ENCODE data around the gene DIDO1. TPM values are rescaled to one million over a fixed set of nuclear protein-coding genes. Genes with fewer than 3 reads are reported as not detected.
"Not testable (repeated sequence)": the region's sequence is repeated elsewhere in the genome, so short reads cannot be mapped to it uniquely, and the experiment has no call there.

Gene DIDO1
- total RNA-seq, 1 donor from 2014 or later, result 61.2 TPM

DNA sequence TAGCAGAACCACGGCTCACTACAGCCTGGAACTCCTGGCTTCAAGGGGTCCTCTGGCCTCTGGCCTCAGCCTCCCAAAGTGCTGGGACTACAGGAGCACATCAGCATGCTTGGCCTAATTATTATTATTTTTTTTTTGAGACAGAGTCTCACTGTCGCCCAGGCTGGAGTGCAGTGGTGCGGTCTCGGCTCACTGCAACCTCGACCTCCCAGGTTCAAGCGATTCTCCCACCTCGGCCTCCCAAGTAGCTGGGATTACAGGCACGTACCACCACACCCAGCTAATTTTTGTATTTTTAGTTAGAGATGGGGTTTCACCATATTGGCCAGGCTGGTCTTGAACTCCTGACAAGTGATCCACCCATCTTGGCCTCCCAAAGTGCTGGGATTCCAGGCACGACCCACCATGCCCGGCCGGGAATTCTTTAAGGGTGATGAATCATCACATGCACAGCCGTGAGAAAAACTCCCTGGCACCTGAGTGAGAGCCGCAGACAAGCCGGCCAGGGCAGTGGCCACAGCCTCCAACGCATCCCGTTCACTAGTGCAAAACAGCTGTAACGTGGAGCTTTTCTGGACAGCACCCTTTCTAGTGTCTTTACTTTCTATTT, 3.1 kb downstream of the DIDO1 start:
- peak overlapping the region; percentile 71 for H3K4me3 Mint-ChIP-seq
- H3K9me3 Mint-ChIP-seq; DNase-seq; H3K27me3 Mint-ChIP-seq; intact Hi-C loops (cut with micrococcal nuclease): not testable (repeated sequence)
- peak overlapping the region; percentile 88 for H3K27ac Mint-ChIP-seq
- peaks cover 63% of the 10 kb centered on the region for H3K4me1 Mint-ChIP-seq
- H3K36me3 Mint-ChIP-seq (ENCODE audit: low read depth), result peaks cover 16% of the 10 kb centered on the region

DNA sequence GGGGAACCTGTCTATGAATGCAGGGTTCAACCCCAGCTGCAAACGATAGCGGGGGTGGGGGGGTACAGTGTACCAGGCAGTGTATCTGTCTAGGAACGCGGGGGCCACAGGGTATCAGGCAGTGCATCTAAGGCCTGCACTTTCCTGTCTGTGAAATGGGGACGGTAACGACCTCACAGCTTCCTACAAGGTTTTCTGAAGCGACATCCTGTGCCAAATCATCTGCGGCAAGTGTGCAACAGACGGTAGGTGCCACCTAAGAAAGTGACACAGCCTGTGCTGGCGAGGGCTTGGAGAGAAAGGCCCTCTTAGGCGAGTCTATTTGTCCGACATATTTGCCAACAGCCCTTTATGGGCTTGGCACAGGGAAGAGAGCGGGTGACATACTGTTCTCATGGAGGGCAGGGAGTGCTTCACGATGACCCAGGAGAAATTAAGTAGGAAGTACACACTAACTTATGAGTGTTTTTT, 3.8 kb downstream of the DIDO1 start:
- Mint-ChIP-seq H3K27ac (peak overlapping the region; percentile 88), H3K9me3 (no peaks in the 10 kb centered on the region), H3K4me3 (peak overlapping the region; percentile 71), H3K36me3 (ENCODE audit: low read depth) (peaks cover 14% of the 10 kb centered on the region), H3K4me1 (peaks cover 63% of the 10 kb centered on the region), H3K27me3 (no peaks in the 10 kb centered on the region)
- intact Hi-C loops (cut with micrococcal nuclease), result no loop called here
- DNase-seq, result peak; percentile 81

DNA sequence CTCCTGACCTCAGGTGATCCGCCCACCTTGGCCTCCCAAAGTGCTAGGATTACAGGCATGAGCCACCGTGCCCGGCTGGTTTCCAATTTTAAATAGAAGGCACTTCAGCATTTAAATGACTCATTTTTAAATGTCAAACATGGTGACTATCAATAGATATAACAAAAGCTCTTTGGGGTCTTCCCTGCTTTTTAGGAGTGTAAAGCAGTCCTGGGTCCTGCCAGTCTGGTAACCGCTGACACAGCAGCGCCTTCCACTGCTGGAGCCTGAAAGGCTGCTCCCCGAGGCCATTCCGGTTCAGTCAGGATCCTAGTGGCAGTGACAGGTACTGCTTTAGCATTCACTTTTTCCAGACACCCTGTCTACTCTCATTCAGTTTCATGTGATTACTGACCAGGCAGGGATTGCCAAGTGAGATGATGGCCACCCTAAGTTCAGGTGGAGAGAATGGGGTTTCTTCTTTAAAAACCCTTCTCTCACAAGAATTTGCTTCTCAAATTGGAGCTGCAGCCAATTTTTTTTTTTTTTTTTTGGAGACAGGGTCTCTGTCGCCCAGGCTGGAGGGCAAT, 5.1 kb downstream of the DIDO1 start:
- Mint-ChIP-seq H3K4me1 (peaks cover 62% of the 10 kb centered on the region), H3K36me3 (ENCODE audit: low read depth) (peaks cover 21% of the 10 kb centered on the region), H3K9me3 (no peaks in the 10 kb centered on the region), H3K4me3 (peak overlapping the region; percentile 55), H3K27ac (peak overlapping the region; percentile 89), H3K27me3 (no peaks in the 10 kb centered on the region)
- peak; percentile 89 for DNase-seq
- intact Hi-C loops (cut with micrococcal nuclease), result loop anchor here (1.0 kb wide), 1 partner anchor 16 kb away; no protein-coding TSS in a partner anchor

- Mint-ChIP-seq H3K27me3 (no peaks in the 10 kb centered on the region), H3K9me3 (no peaks in the 10 kb centered on the region), H3K4me3 (peak overlapping the region; percentile 76), H3K36me3 (ENCODE audit: low read depth) (peaks cover 19% of the 10 kb centered on the region), H3K4me1 (peaks cover 68% of the 10 kb centered on the region), H3K27ac (peak overlapping the region; percentile 82)
- DNase-seq, result no peak
- intact Hi-C loops (cut with micrococcal nuclease), result no loop called here
Observed at GRCh38 chr20:62920039-62920645, 6.2 kb downstream of the DIDO1 start.

DNA sequence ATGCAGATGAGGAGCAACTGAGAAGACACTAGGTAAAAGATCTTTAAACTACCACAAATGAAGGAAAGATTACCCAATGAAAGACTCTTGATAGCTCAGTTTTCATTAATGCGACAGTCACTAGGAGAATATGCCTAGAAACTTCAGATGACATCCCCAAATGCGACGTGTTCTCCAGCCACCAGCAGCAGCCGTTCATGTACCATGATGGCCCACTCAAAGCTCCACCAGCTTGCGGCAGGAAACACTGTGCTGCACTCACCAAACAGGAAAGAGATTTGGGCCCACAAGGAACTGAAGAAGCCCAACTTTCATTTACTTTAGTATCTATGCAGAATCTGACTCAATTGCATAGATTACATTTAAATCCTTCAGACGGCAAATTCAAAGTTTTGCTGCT, 7.5 kb downstream of the DIDO1 start:
- intact Hi-C loops (cut with micrococcal nuclease), result loop anchor here (2.0 kb wide), 1 partner anchor 18 kb away; no protein-coding TSS in a partner anchor
- peak overlapping the region; percentile 76 for H3K4me3 Mint-ChIP-seq
- peak overlapping the region; percentile 82 for H3K27ac Mint-ChIP-seq
- no peaks in the 10 kb centered on the region for H3K27me3 Mint-ChIP-seq
- DNase-seq, result peak; percentile 85
- H3K9me3 Mint-ChIP-seq, result no peaks in the 10 kb centered on the region
- peaks cover 68% of the 10 kb centered on the region for H3K4me1 Mint-ChIP-seq
- peaks cover 17% of the 10 kb centered on the region for H3K36me3 Mint-ChIP-seq (ENCODE audit: low read depth)

- H3K36me3 Mint-ChIP-seq (ENCODE audit: low read depth), result peaks cover 18% of the 10 kb centered on the region
- H3K9me3 Mint-ChIP-seq, result no peaks in the 10 kb centered on the region
- no peaks in the 10 kb centered on the region for H3K27me3 Mint-ChIP-seq
- peaks cover 68% of the 10 kb centered on the region for H3K4me1 Mint-ChIP-seq
- H3K27ac Mint-ChIP-seq, result peak overlapping the region; percentile 82
- intact Hi-C loops (cut with micrococcal nuclease), result loop anchor here (2.0 kb wide), 1 partner anchor 17 kb away; no protein-coding TSS in a partner anchor
- peak; percentile 81 for DNase-seq
- peak overlapping the region; percentile 76 for H3K4me3 Mint-ChIP-seq
Observed at GRCh38 chr20:62918147-62918546, 8.2 kb downstream of the DIDO1 start.

GRCh38 chr20:62917720-62918119, 8.6 kb downstream of the DIDO1 start:
- peaks cover 21% of the 10 kb centered on the region for H3K36me3 Mint-ChIP-seq (ENCODE audit: low read depth)
- no peaks in the 10 kb centered on the region for H3K9me3 Mint-ChIP-seq
- peaks cover 66% of the 10 kb centered on the region for H3K4me1 Mint-ChIP-seq
- intact Hi-C loops (cut with micrococcal nuclease), result loop anchor here (2.0 kb wide), 1 partner anchor 17 kb away; no protein-coding TSS in a partner anchor
- peak overlapping the region; percentile 76 for H3K4me3 Mint-ChIP-seq
- peak overlapping the region; percentile 82 for H3K27ac Mint-ChIP-seq
- DNase-seq, result no peak
- no peaks in the 10 kb centered on the region for H3K27me3 Mint-ChIP-seq

DNA sequence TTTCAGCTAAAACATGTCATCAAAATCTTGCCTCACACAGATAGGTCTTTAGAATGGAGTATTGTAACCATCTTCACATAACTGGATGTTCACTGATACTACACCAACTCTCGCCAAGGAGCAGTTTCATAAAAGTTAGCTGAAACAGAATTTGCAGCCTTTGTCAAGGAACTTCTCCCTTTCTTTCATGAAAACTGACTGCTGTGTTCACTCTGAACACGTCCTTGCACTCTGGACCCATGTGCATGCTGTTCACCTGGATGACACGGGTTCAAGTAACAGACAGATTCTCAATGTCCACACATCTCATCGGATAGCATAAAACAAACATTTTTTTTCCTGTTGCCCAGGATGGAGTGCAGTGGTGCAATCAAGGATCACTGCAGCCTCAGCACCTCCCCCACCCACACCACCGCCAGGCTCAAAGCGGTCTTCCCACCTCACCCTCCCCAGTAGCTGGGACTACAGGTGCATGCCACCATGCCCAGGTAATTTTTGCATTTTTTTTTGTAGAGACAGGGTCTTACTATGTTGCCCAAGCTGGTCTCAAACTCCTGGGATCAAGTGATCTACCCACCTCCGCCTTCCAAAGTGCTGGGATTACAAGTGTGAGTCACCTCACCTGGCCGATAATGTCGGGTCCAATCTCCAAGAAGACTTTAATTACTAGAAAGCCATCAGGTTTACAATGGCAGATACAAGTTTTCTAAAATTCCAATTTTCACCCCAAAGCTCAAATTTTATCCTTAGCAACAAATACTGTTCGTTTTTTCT, 9.4 kb downstream of the DIDO1 start:
- no peak for DNase-seq
- peaks cover 24% of the 10 kb centered on the region for H3K36me3 Mint-ChIP-seq (ENCODE audit: low read depth)
- no peaks in the 10 kb centered on the region for H3K27me3 Mint-ChIP-seq
- peaks cover 59% of the 10 kb centered on the region for H3K4me1 Mint-ChIP-seq
- H3K27ac Mint-ChIP-seq, result peak overlapping the region; percentile 70
- peak overlapping the region; percentile 42 for H3K4me3 Mint-ChIP-seq
- intact Hi-C loops (cut with micrococcal nuclease), result no loop called here
- no peaks in the 10 kb centered on the region for H3K9me3 Mint-ChIP-seq

DNA sequence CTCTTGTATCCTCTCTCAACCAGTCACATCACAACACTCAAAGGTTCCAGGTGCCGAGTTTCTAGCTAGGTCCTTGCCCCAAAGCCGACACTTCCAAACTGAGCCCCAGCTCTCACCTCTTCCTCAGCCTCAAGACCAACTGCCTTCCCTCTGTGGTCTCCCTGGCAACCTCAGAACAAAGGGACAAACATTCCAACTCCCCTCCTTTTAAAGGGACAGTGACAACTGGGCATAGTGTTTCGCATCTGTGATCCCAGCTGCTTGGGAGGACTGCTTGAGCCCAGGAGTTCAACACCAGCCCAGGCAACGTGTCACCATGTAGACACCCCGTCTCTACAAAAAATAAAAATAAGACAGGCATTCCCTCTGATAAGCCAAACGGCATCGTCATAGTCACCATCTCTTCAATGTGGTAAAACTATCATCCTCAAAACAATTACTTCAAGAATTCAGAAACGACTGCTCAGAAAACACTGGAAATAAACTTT, 11.3 kb downstream of the DIDO1 start:
- Mint-ChIP-seq H3K4me3 (peak overlapping the region; percentile 51), H3K27me3 (no peaks in the 10 kb centered on the region), H3K9me3 (no peaks in the 10 kb centered on the region), H3K4me1 (peaks cover 49% of the 10 kb centered on the region), H3K27ac (peak overlapping the region; percentile 81), H3K36me3 (ENCODE audit: low read depth) (peaks cover 37% of the 10 kb centered on the region)
- DNase-seq, result peak; percentile 73
- intact Hi-C loops (cut with micrococcal nuclease), result no loop called here

GRCh38 chr20:62914436-62914835, 11.9 kb downstream of the DIDO1 start:
- DNase-seq, result no peak
- Mint-ChIP-seq H3K27ac (no peak overlapping the region), H3K4me3 (no peak overlapping the region), H3K27me3 (no peaks in the 10 kb centered on the region), H3K36me3 (ENCODE audit: low read depth) (peaks cover 42% of the 10 kb centered on the region), H3K4me1 (peaks cover 44% of the 10 kb centered on the region), H3K9me3 (no peaks in the 10 kb centered on the region)
- intact Hi-C loops (cut with micrococcal nuclease), result no loop called here

- no peak overlapping the region for H3K4me3 Mint-ChIP-seq
Observed at GRCh38 chr20:62913043-62913630, 13.2 kb downstream of the DIDO1 start.

DNA sequence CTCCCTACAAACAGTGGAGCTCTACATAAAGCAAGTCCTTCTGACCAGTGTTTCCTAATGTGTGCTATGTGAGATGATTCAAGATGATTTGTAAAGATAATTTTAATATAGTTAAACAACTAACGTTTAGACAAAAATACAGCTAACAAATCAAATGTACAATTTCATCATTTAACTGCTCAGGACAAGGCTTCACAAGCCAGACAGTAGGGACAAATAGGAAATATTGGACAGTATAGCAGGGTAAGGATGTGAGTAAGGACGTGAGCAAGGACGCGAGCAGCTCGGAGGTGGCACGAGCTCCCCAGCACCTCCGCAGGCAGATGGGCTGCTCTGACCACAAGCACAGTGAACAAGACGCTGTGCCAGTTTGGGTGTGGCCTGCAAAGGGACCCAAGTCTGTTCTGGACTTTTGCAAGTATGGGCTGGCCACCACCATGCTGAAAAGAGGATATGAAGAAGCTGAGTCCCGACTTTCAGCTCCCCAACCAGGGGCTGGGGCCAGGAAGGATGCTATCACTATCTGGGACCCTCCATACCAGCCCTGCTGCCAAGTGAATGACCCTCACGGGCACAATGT, 14.5 kb downstream of the DIDO1 start:
- Mint-ChIP-seq H3K9me3 (no peaks in the 10 kb centered on the region), H3K36me3 (ENCODE audit: low read depth) (peaks cover 54% of the 10 kb centered on the region), H3K4me3 (no peak overlapping the region), H3K27me3 (no peaks in the 10 kb centered on the region), H3K27ac (no peak overlapping the region), H3K4me1 (peaks cover 26% of the 10 kb centered on the region)
- intact Hi-C loops (cut with micrococcal nuclease), result no loop called here
- DNase-seq, result no peak

More at GRCh38 chr20:62913043-62913630, 13.2 kb downstream of the DIDO1 start:
- no peak for DNase-seq
- intact Hi-C loops (cut with micrococcal nuclease), result no loop called here
- H3K4me1 Mint-ChIP-seq, result peaks cover 34% of the 10 kb centered on the region
- no peak overlapping the region for H3K27ac Mint-ChIP-seq
- peaks cover 50% of the 10 kb centered on the region for H3K36me3 Mint-ChIP-seq (ENCODE audit: low read depth)
- no peaks in the 10 kb centered on the region for H3K27me3 Mint-ChIP-seq
- H3K9me3 Mint-ChIP-seq, result no peaks in the 10 kb centered on the region
